ENCODE results near the gene COL4A6.

DNA sequence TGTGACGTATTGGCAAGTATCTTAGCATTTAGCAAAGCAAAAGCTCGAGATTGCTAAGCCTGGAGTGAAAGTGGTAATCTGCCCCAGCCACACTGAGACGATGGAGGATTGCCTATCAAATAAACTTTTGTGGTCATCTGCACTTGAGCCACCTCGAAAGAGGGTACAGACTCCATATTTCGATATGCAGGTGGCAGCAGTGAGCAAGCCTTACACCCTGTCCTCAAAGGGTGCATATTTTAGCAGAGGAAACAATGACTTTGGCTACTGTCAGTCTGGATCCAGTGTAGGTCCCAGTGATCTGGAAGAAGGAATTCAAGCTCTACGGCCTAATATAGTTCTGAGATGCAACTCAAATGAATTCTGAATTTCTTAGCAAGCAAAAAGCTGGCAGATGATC, 192.8 kb downstream of the COL4A6 start:
- TF ChIP-seq POLR2A (IDR thresholded peaks at IDR 0.05; ENCODE audit: borderline replicate concordance, extremely low read depth, insufficient read depth, insufficient read length): no peak
- TF ChIP-seq, protein P1, sequence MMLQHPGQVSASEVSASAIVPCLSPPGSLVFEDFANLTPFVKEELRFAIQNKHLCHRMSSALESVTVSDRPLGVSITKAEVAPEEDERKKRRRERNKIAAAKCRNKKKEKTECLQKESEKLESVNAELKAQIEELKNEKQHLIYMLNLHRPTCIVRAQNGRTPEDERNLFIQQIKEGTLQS (IDR thresholded peaks at IDR 0.05): no peak
- TF ChIP-seq, protein P2, sequence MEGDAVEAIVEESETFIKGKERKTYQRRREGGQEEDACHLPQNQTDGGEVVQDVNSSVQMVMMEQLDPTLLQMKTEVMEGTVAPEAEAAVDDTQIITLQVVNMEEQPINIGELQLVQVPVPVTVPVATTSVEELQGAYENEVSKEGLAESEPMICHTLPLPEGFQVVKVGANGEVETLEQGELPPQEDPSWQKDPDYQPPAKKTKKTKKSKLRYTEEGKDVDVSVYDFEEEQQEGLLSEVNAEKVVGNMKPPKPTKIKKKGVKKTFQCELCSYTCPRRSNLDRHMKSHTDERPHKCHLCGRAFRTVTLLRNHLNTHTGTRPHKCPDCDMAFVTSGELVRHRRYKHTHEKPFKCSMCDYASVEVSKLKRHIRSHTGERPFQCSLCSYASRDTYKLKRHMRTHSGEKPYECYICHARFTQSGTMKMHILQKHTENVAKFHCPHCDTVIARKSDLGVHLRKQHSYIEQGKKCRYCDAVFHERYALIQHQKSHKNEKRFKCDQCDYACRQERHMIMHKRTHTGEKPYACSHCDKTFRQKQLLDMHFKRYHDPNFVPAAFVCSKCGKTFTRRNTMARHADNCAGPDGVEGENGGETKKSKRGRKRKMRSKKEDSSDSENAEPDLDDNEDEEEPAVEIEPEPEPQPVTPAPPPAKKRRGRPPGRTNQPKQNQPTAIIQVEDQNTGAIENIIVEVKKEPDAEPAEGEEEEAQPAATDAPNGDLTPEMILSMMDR (IDR thresholded peaks at IDR 0.05 in 2 of 3, conservative IDR thresholded peaks at IDR 0.05 in 1 of 3; ENCODE audit: borderline replicate concordance in 1 of 3, insufficient read depth in 1 of 3, low read depth in 2 of 3, low read length in 2 of 3): peak in 2 of 3 experiments; percentile 22 to 31; a peak in 2 of 6 replicates
